ENCODE data around the gene KCNQ1. TPM values are rescaled to one million over a fixed set of nuclear protein-coding genes. Genes with fewer than 3 reads are reported as not detected.

The KCNQ1 gene
- total and polyA plus RNA-seq, 9 donors, result 1.4 to 17.2 (median 3.8) TPM

GRCh38 chr11:2471804-2472096 lies 26.9 kb downstream of the KCNQ1 start:
- Histone ChIP-seq H3K4me3 (no peak overlapping the region), H3K36me3 (no peaks in the 10 kb centered on the region), H3K9me3 (no peaks in the 10 kb centered on the region), H3K4me1 (ENCODE audit: insufficient read depth) (no peaks in the 10 kb centered on the region), H3K27me3 (no peaks in the 10 kb centered on the region), H3K27ac (no peak overlapping the region)
- no peak for DNase-seq
- TF ChIP-seq, protein P1, sequence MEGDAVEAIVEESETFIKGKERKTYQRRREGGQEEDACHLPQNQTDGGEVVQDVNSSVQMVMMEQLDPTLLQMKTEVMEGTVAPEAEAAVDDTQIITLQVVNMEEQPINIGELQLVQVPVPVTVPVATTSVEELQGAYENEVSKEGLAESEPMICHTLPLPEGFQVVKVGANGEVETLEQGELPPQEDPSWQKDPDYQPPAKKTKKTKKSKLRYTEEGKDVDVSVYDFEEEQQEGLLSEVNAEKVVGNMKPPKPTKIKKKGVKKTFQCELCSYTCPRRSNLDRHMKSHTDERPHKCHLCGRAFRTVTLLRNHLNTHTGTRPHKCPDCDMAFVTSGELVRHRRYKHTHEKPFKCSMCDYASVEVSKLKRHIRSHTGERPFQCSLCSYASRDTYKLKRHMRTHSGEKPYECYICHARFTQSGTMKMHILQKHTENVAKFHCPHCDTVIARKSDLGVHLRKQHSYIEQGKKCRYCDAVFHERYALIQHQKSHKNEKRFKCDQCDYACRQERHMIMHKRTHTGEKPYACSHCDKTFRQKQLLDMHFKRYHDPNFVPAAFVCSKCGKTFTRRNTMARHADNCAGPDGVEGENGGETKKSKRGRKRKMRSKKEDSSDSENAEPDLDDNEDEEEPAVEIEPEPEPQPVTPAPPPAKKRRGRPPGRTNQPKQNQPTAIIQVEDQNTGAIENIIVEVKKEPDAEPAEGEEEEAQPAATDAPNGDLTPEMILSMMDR (IDR thresholded peaks at IDR 0.05), result no peak
- TF ChIP-seq POLR2A (IDR thresholded peaks at IDR 0.05) (no peak), EP300 (IDR thresholded peaks at IDR 0.05) (no peak)
- intact Hi-C loops (cut with DNase I), result no loop called here
- 92 to 97% (median 93%) methylated on average over 6 of the region's 6 CpGs for WGBS, 3 donors

DNA sequence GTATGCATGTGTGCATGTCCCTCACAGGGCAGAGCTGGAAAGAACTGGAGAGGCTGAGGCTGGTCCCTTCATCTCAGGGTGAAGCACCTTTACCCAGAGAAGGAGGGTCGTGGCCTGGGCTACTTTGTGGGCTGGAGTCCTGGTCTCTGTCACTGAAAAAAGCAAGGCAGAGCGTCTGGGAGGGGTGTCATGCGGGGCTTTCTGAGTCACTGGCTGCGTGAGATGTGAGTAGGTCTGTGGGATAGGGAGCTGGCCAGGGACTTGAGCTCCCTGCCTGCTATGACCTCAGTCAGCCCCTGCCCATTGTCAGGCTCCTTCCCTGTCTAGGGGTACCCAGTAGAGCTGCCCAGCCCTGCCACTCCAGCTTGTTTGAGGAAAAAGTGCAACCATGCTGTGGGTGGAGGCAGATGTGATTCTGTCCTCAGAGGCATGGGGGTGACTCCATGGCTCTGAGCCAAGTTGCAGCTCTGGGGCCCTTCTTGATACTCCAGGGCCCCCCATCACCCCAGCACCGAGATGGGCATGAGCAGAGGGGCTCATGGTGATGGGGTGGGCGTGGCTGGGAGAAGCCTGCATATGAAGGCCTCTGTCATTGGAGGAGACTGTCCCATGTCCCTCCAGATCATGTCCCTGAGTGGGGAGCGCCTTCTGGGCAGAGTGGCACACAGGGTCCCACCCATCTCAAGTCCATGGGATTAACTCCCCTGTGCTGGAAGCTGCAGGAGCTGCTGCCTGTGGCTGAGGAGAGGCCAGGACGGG lies 27.8 kb downstream of the KCNQ1 start:
- no peak for DNase-seq
- H3K27ac ChIP-seq, result no peak overlapping the region
- no peaks in the 10 kb centered on the region for H3K27me3 ChIP-seq
- H3K4me1 ChIP-seq (ENCODE audit: insufficient read depth), result no peaks in the 10 kb centered on the region
- H3K4me3 ChIP-seq, result no peak overlapping the region
- TF ChIP-seq EP300 (IDR thresholded peaks at IDR 0.05) (no peak), POLR2A (IDR thresholded peaks at IDR 0.05) (no peak)
- TF ChIP-seq, protein P1 (IDR thresholded peaks at IDR 0.05), result no peak
- H3K9me3 ChIP-seq, result no peaks in the 10 kb centered on the region
- WGBS, 3 donors, result 61 to 72% (median 71%) methylated on average over 8 of the region's 8 CpGs
- H3K36me3 ChIP-seq, result no peaks in the 10 kb centered on the region
- intact Hi-C loops (cut with DNase I), result no loop called here

DNA sequence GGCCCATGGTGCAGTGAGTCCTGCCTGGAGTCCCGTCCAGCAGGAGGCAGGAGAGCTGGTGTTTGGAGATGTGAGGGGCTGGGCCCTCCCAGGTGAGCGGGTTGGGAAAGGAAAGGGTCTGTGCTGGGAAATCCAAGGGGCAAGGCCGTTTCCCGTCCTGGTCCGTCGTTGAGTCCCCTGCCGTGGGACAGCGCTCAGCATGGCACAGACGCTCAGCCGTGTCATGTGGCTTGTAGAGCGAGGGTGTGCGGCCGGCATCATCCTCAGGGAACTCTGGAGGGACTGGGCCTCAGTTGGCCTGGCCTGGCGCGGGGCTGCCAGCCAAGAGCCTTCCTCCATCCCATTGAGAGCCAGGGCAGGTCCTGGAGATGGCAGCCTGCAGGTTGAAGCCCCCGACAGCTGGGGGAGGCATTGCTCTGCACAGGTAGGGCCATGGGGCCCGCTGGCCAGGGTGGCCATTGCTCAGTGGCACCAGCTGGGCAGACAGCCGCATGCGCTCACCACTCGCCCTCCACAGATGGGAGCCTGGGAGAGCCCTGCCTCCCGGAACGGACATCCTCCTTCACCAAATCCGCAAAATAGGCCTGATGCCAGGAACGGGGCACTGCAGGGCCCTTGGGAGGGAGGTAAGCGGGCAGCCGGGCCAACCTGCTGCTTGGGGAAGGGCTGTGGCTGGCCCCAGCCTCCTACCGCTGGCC lies 28.7 kb downstream of the KCNQ1 start:
- no peaks in the 10 kb centered on the region for H3K36me3 ChIP-seq
- TF ChIP-seq POLR2A (IDR thresholded peaks at IDR 0.05) (no peak), EP300 (IDR thresholded peaks at IDR 0.05) (no peak)
- TF ChIP-seq, protein P1 (IDR thresholded peaks at IDR 0.05), result no peak
- H3K27me3 ChIP-seq, result no peaks in the 10 kb centered on the region
- no peak overlapping the region for H3K27ac ChIP-seq
- H3K9me3 ChIP-seq, result no peaks in the 10 kb centered on the region
- intact Hi-C loops (cut with DNase I), result no loop called here
- 89 to 92% (median 90%) methylated on average over 25 to 27 of the region's 27 CpGs for WGBS, 3 donors
- H3K4me3 ChIP-seq, result no peak overlapping the region
- no peaks in the 10 kb centered on the region for H3K4me1 ChIP-seq (ENCODE audit: insufficient read depth)
- DNase-seq, result no peak

- Histone ChIP-seq H3K27ac (no peak overlapping the region), H3K9me3 (no peaks in the 10 kb centered on the region), H3K27me3 (no peaks in the 10 kb centered on the region), H3K36me3 (no peaks in the 10 kb centered on the region), H3K4me1 (ENCODE audit: insufficient read depth) (no peaks in the 10 kb centered on the region), H3K4me3 (no peak overlapping the region)
- intact Hi-C loops (cut with DNase I), result no loop called here
- DNase-seq, result no peak
- 86 to 95% (median 92%) methylated on average over 18 to 19 of the region's 19 CpGs for WGBS, 3 donors
- TF ChIP-seq POLR2A (IDR thresholded peaks at IDR 0.05) (no peak), EP300 (IDR thresholded peaks at IDR 0.05) (no peak)
- TF ChIP-seq, protein P1 (IDR thresholded peaks at IDR 0.05), result no peak
Measured at GRCh38 chr11:2474059-2474901, 29.5 kb downstream of the KCNQ1 start.
